ENCODE results near the gene ZBP1.

Gene ZBP1

GRCh38 chr20:57568088-57568896 is 51.9 kb downstream of the ZBP1 start:
- no peak for DNase-seq

DNA sequence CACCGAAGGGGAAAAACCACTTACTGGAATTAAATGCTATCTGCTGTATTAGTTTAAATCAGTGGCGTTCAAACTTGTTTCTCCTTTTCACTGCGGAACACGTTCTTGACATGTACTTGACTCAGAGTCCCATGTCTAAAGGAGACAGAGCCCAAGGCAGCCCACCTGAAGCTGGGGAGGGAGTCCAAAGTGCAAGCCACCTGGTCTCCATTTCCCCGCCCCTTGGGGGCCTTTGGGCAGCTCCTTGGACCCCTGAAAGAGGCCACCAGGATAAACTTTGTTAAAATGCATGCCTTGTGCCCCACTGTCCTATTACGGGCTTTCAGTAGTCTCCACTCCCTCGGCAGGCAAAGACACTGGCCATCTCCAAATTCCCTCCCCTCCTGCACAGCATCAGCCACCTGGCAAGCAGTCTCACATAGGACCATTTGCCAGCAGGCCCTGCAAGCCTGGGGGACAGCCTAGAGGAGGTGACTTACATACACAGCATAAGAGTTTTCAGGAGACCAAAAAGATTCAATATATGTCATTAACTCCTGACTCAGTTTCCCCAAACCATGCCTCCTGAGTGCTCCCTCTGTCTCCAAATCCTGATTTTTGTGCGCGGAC is 52.7 kb downstream of the ZBP1 start:
- DNase-seq: no peak

DNA sequence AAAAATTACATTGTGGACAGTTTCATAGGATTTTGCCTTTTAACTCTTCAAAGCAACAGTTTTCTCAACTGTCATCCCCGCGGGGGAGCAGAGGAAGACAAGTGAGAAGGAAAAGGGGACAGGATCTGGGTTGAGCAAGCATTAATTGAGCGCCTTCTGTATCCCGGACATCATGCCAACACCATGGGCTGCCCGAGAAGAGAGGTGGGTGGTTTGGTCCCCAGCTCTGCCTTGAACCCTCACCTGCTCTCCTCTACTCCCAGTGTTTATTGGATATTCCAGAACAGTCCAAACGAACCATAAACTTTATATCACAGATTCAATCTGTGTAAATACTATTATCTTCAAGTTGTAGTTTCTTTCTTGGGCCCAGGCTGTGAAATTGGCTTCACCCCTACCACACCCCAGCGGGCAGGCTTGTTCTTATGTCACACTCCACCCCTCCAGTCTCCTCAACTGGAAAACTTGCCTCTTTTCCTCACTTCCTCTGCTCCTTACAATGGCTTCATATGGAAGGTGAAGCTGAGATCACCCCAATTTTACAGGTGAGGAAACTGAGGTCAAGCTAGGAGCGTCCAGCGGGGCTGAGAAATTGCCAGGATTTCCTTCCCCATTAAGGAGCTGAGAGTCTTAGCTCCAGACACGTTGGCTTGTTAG is 53.3 kb downstream of the ZBP1 start:
- no peak for DNase-seq

GRCh38 chr20:57566399-57566798 is 53.8 kb downstream of the ZBP1 start:
- DNase-seq: no peak

GRCh38 chr20:57564951-57565642 is 55.1 kb downstream of the ZBP1 start:
- DNase-seq: no peak

- DNase-seq: no peak
Measured at GRCh38 chr20:57564180-57564802, 55.9 kb downstream of the ZBP1 start.

DNA sequence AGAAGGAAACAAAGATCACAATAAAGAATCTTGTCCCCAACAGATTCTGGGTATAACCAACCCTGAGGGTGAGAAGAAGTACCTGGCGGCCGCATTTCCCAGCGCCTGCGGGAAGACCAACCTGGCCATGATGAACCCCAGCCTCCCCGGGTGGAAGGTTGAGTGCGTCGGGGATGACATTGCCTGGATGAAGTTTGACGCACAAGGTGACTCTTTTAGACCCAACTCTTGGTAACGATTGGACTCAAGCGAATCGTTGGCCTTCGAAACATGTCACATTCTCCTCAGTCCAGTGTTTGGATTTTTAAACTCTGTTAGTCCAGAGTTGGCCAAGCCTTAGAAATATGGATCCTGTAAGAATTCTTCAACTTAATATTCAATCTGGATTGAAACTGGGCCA is 56.7 kb downstream of the ZBP1 start:
- DNase-seq: no peak

GRCh38 chr20:57562541-57563465 is 57.4 kb downstream of the ZBP1 start:
- no peak for DNase-seq

DNA sequence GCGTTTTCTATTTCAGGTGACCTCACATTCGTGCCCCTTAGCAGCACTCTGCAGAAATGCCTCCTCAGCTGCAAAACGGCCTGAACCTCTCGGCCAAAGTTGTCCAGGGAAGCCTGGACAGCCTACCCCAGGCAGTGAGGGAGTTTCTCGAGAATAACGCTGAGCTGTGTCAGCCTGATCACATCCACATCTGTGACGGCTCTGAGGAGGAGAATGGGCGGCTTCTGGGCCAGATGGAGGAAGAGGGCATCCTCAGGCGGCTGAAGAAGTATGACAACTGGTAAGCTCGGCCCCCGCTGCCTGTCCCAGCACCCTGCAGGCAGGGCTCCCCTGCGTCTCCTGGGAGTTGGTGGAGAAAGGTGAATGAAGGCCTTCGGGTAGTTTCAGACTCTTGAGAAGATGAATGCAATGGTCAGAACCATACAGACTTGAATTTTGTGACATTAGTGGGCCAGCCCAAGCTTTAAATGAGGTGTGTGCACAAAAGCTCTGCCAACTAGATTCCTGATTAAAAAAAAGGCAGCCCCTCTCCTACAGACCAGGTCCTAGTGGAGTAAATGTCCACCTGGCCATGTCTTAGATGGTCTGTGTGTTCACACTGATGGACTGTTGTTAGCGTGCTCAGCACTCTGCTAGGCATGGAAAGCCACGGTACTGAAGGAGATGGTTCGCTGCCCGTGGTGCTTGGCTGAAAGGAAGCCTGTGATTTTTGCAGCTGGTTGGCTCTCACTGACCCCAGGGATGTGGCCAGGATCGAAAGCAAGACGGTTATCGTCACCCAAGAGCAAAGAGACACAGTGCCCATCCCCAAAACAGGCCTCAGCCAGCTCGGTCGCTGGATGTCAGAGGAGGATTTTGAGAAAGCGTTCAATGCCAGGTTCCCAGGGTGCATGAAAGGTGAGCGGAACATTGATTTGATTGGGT is 58.6 kb downstream of the ZBP1 start:
- no peak for DNase-seq

DNA sequence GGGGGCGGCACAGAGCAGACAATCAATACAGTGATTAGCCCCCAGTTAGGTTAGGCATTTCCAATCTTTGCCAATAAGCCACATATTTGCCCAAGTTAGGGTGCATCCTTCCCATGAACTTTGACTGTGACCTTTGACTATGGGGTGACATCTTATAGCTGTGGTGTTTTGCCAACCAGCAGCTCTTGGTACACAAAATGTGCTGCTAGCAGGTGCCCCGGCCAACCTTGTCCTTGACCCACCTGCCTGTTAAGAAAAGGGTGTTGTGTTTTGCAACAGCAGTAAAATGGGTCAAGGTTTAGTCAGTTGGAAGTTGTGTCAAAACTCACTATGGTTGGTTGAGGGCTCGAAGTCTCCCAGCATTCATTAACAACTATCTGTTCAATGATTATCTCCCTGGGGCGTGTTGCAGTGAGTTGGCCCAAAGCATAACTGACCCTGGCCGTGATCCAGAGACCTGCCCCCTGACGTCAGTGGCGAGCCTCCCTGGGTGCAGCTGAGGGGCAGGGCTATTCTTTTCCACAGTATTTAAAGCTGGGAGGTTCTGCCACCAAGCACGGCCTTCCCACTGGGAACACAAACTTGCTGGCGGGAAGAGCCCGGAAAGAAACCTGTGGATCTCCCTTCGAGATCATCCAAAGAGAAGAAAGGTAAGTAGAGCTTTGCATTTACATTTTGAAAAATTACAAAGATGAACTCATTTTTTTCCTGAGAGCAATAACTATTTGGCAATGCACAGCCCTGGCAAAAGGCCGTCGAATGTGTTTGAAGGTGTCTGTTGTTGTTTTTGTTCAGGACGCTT is 59.5 kb downstream of the ZBP1 start, which contains the start of gene PCK1:
Gene PCK1, plus strand, starts transcription at position 557 of the 802 bp plus-strand sequence. CDS start 302 bp downstream, outside the sequence.
- no peak for DNase-seq

DNA sequence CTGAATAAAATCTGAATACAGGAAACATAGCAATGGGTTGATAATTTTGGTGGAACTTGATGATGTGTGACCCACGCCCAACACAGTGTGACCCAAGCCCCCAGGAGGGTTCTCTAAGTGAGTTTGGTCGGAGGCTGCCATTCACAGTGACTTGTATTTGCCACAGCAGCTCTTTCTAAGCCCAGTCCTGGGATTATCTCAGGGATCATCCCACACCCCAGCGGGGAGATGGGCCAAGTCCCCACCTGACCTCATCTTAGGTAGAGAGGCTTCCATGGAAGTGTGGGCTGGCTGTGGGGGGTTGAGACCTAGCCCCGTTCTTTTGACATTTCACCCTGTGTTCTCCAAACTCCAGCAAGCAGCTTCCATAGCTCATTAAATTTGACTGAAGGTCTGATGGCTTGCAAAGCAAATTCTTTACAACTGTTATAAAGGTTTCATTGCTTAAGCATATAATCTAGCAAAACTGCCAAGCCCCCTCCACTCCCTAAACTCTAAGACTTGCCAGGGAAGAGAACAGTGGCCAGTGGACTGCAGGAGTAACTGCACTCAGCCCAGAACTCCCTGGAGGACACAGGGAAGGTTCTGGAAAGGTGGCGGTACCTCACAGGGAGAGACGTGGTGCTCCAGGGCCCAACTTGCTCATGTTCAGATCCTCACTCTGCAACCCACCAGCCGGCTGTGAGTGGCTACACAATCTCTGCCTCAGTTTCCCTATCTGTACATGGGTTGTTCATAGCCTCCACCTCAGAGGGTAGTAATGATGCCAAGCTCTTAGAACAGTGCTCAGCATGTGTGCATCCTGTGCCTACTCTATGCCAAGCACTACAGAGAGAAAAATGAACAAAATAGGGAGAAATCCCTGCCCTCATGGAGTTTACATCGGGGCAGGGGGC is 60.3 kb downstream of the ZBP1 start:
- no peak for DNase-seq

- DNase-seq: no peak
Measured at GRCh38 chr20:57559289-57559634, 61.0 kb downstream of the ZBP1 start.

DNA sequence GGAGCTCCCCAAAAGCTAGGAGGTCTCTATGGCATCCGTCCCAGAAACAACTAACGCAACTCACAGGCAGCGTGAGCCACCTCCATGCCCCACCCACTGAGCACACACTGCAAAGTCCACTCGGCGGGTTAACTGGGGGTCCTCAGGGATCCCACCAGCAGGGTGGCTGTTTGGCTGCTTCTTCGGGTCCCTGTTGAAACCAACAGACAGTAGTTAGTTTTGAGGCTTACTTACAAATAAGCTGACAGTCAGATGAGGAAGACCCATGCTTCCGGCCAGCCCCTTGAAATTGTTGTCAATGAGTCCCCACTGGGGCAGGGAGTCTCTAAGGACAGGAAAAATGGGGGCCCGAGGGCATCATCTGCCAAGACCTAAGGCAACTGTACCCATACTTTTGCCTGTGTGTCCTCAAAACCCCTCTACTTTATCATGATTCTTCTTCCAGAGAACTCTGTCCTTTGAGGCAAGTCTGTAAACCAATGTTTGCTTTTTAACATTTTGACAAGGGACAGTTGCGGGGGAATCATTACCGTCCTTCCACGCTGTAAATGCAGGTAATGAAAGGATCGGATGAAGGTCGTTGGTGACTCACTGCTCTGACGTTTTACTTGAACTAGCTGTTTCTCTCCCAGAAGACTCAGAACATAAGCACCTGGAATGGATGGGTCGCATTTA is 61.5 kb downstream of the ZBP1 start:
- DNase-seq: no peak

- DNase-seq: no peak
Measured at GRCh38 chr20:57557926-57558613, 62.2 kb downstream of the ZBP1 start.

DNA sequence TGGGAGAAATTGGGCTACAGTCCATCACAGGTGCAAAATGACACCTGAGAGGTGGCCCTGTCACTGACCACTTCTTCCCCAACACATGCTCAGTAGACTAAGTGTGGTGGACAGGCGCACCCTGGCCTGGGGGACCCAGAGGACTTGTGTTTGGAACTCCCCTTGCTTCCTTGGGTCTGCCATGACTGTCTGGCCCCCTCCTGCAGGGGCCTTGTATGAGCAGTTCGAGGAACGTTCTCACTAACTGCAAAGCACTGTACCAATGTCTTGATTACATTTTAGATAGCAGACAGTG is 63.3 kb downstream of the ZBP1 start:
- DNase-seq: no peak

DNA sequence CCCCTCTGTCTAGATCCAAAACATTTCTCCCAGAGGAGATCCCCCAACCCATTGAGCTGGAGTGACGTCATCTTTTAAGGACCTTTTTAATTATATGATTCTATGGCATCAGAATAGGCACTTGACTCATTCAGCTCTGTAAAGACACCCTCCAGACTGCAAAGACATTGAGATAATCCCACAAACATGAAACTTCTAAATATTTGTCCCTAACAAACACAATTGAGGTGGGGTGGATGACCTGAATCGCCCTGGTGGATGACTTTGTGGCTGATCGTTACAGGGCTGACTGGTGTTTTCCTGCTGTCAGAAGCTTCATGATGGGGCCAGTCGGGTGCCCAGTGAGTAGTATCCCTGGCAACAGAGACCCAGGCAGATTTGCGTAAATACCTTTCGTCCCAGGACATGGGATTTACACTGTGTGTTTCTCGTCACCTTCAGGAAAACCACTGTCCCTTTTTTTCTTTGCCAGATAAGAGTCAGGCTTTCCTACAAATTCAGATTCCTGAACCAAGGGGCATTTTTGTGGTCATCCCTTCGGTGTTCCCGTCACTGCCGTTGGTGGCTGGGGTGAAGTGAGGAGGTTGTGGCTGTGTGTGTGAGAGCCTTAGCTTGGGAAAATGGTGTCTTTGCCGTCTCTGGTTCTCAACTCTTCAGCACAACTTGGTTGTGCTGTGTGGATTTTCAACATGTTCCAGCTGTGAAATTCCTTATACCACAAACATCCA is 64.6 kb downstream of the ZBP1 start:
- no peak for DNase-seq
